Measurements from ENCODE around the gene THEMIS.

GRCh38 chr6:127791779-127792528 lies 108.9 kb downstream of the THEMIS start:
- TF ChIP-seq CTCF (conservative IDR thresholded peaks at IDR 0.05; ENCODE audit: low read depth, low read length) = no peak
- TF ChIP-seq POLR2A (IDR thresholded peaks at IDR 0.05; ENCODE audit: low read depth, low read length) = no peak
- no peak for TF ChIP-seq RAD21 (IDR thresholded peaks at IDR 0.05; ENCODE audit: low read length)
- no peak for TF ChIP-seq CHD1 (IDR thresholded peaks at IDR 0.05; ENCODE audit: low read depth, low read length)
- TF ChIP-seq CEBPB (IDR thresholded peaks at IDR 0.05; ENCODE audit: low read depth, low read length) = no peak

Measured in IMR-90 (cell line).